Suprapubic skin (tissue), 4 donors: ENCODE measurements around the gene COPS7B.

ENCODE experiments used
- EP300 ChIP-seq: sonication (generic); formaldehyde crosslinking; IDR thresholded peaks from one replicate; pipeline ENCODE4 v1.6.1; 2017; ENCODE audit warnings: antibody characterized with exemption
- POLR2A ChIP-seq, 2 donors: fragments of 450-650 bp; IDR thresholded peaks; one replicate each; pipeline ENCODE4 v1.6.1; 2017; ENCODE audit warnings: antibody characterized with exemption in 2 of 2, mild to moderate bottlenecking in 2 of 2, moderate library complexity in 2 of 2
- POLR2AphosphoS5 ChIP-seq, 3 donors: sonication (generic); formaldehyde crosslinking; IDR thresholded peaks; one replicate each; pipeline ENCODE4 v1.6.1; 2017; ENCODE audit warnings: antibody characterized with exemption in 3 of 3
- TF ChIP-seq, protein P1 (sequence below), 2 donors: fragments of 200-600 bp in 1 of 2; fragments of 450-650 bp in 1 of 2; sonication (generic) in 1 of 2; IDR thresholded peaks; one replicate each; pipeline ENCODE4 v1.5.1; 2016 to 2019; ENCODE audit warnings: antibody characterized with exemption in 2 of 2, mild to moderate bottlenecking in 1 of 2, moderate library complexity in 1 of 2

DNA sequence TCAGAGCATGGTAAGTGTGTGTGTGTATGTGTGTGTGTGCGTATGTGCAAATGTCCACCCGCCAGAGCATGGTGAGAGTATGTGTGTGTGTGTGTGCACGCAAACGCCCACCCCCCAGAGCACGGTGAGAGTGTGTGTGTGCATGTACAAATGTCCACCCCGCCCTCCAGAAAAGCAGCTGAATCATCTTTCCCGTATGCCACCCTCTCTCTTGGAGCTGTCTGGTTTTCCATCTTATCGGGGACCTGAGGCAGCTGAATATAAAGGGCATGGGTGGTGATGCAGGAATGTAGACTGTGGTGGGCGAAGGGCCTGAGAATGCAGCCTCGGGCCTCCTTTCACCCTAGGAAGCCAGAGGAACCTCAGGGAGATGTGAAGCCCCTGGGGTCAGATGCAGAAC is 66.9 kb downstream of the COPS7B start:
- TF ChIP-seq, protein P1, sequence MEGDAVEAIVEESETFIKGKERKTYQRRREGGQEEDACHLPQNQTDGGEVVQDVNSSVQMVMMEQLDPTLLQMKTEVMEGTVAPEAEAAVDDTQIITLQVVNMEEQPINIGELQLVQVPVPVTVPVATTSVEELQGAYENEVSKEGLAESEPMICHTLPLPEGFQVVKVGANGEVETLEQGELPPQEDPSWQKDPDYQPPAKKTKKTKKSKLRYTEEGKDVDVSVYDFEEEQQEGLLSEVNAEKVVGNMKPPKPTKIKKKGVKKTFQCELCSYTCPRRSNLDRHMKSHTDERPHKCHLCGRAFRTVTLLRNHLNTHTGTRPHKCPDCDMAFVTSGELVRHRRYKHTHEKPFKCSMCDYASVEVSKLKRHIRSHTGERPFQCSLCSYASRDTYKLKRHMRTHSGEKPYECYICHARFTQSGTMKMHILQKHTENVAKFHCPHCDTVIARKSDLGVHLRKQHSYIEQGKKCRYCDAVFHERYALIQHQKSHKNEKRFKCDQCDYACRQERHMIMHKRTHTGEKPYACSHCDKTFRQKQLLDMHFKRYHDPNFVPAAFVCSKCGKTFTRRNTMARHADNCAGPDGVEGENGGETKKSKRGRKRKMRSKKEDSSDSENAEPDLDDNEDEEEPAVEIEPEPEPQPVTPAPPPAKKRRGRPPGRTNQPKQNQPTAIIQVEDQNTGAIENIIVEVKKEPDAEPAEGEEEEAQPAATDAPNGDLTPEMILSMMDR (IDR thresholded peaks at IDR 0.05), result no peak
- TF ChIP-seq POLR2A (IDR thresholded peaks at IDR 0.05), result no peak
- no peak for TF ChIP-seq POLR2AphosphoS5 (IDR thresholded peaks at IDR 0.05)
- TF ChIP-seq EP300, result no peak
